AG10803 (cell line): ENCODE data around the gene KRTAP10-3.
"Not testable (repeated sequence)": the region's sequence is repeated elsewhere in the genome, so short reads cannot be mapped to it uniquely, and the experiment has no call there.

Source experiments
- DNase-seq: peaks from one replicate; pipeline ENCODE4 v3.0.0; 2010; ENCODE audit warnings: low read depth
- H3K4me3 ChIP-seq: 2 replicates; pipeline ENCODE4 v1.5.1; 2011; ENCODE audit warnings: mild to moderate bottlenecking, low read length, control low read depth
- TF ChIP-seq, protein P1 (sequence below): conservative IDR thresholded peaks from 2 replicates; pipeline ENCODE4 v1.5.1; 2011; ENCODE audit warnings: mild to moderate bottlenecking, low read length, control low read depth, inconsistent platforms

Gene KRTAP10-3

GRCh38 chr21:44592446-44593311 lies 34.1 kb upstream of the KRTAP10-3 start, which contains the start of gene KRTAP10-6:
KRTAP10-6 (minus strand) TSS chr21:44592505; CDS start chr21:44592484, 21 bp downstream.
- DNase-seq = no peak
- no peak within 1 kb of the TSS for H3K4me3 ChIP-seq
- TF ChIP-seq, protein P1, sequence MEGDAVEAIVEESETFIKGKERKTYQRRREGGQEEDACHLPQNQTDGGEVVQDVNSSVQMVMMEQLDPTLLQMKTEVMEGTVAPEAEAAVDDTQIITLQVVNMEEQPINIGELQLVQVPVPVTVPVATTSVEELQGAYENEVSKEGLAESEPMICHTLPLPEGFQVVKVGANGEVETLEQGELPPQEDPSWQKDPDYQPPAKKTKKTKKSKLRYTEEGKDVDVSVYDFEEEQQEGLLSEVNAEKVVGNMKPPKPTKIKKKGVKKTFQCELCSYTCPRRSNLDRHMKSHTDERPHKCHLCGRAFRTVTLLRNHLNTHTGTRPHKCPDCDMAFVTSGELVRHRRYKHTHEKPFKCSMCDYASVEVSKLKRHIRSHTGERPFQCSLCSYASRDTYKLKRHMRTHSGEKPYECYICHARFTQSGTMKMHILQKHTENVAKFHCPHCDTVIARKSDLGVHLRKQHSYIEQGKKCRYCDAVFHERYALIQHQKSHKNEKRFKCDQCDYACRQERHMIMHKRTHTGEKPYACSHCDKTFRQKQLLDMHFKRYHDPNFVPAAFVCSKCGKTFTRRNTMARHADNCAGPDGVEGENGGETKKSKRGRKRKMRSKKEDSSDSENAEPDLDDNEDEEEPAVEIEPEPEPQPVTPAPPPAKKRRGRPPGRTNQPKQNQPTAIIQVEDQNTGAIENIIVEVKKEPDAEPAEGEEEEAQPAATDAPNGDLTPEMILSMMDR = no peak

DNA sequence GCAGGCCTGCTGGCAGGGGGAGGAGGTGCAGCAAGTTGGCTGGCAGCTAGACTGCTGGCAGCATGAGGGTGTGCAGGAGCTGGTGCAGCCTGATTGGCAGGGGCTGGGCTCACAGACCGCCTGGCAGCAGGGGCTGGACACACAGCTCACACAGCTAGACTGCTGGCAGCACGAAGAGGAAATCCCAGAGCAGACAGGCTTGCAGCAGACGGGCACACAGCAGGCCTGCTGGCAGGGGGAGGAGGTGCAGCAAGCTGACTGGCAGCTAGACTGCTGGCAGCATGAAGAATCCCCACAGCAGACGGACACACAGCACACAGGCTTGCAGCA lies 33.2 kb upstream of the KRTAP10-3 start:
- DNase-seq = not testable (repeated sequence)

GRCh38 chr21:44590897-44591800 lies 32.6 kb upstream of the KRTAP10-3 start:
- DNase-seq, H3K4me3 ChIP-seq: not testable (repeated sequence)

More for the DNA sequence above, 33.2 kb upstream of the KRTAP10-3 start:
- H3K4me3 ChIP-seq = not testable (repeated sequence)

DNA sequence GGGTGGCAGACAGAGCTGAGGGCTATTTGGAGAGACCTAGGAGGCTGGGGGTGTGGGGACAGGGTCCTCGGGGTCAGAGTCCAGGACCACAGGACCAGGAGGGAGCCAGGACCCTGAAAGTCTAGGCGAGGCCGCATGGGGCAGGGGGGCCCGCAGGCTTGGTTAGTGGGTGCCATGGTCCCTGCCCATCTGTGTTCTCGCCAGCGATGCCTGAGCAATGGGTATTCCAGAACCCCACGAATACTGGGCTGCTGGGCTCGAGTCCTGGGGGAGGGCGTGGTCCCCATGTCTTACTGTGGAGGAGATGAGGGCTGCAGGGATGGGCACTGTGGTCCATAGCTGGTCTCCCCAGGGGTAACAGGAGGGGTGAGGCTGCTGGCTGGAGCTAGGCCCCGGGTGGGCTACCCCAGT lies 31.7 kb upstream of the KRTAP10-3 start:
- DNase-seq = no peak

GRCh38 chr21:44589586-44590305 lies 31.2 kb upstream of the KRTAP10-3 start:
- no peak overlapping the region for H3K4me3 ChIP-seq
- no peak for DNase-seq
- TF ChIP-seq, protein P1 = no peak

More for the DNA sequence above, 31.7 kb upstream of the KRTAP10-3 start:
- TF ChIP-seq, protein P1 = no peak
- no peak overlapping the region for H3K4me3 ChIP-seq

DNA sequence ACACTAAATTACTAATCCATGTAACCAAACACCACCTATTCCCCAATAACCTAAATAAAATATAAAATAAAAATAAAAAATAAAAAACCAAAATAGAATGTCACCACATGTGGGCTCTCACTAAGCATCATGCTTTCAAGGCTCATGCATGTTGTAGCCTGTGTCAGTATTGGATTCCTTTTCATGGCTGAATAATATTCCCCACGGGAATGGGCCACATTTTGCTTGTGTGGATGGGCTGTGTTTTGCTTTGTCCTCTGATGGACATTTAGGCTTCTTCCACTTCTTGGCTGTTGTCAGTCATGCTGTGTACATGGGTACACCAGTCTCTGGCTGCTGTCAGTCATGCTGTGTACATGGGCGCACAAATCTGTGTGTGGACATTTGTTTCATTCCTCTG lies 30.5 kb upstream of the KRTAP10-3 start:
- H3K4me3 ChIP-seq = no peak overlapping the region
- DNase-seq = no peak
- TF ChIP-seq, protein P1 = no peak

- no peak overlapping the region for H3K4me3 ChIP-seq
- TF ChIP-seq, protein P1 = no peak
- no peak for DNase-seq
These were observed 27.3 kb upstream of the KRTAP10-3 start for GRCh38 chr21:44585892-44586291.
